DLD1 (cell line): ENCODE results near the gene SNX5.

ENCODE experiments used
- in situ Hi-C: cut with HindIII; loops from 2 replicates; pipeline ENCODE4 v1.10.0; 2017; ENCODE audit warnings: low sequenced_read_pairs

Gene SNX5

GRCh38 chr20:17919149-17919548 is 49.4 kb downstream of the SNX5 start:
- in situ Hi-C loops: no loop called here

- in situ Hi-C loops: no loop called here
Observed at GRCh38 chr20:17917832-17918618, 50.6 kb downstream of the SNX5 start.

- in situ Hi-C loops: no loop called here
Observed at GRCh38 chr20:17916433-17916891, 52.1 kb downstream of the SNX5 start.

- in situ Hi-C loops: no loop called here
Observed at GRCh38 chr20:17914957-17915356, 53.6 kb downstream of the SNX5 start.

- in situ Hi-C loops: no loop called here
Observed at GRCh38 chr20:17912916-17913315, 55.7 kb downstream of the SNX5 start.

GRCh38 chr20:17911927-17912326 is 56.7 kb downstream of the SNX5 start:
- in situ Hi-C loops: no loop called here

- in situ Hi-C loops: no loop called here
Observed at GRCh38 chr20:17910828-17911294, 57.7 kb downstream of the SNX5 start.

- in situ Hi-C loops: loop anchor here (10.0 kb wide), 1 partner anchor 135 kb away; no protein-coding TSS in a partner anchor
Observed at GRCh38 chr20:17909869-17910321, 58.7 kb downstream of the SNX5 start.

- in situ Hi-C loops: loop anchor here (10.0 kb wide), 1 partner anchor 131 kb away; no protein-coding TSS in a partner anchor
Observed at GRCh38 chr20:17905544-17905943, 63.0 kb downstream of the SNX5 start.

- in situ Hi-C loops: loop anchor here (10.0 kb wide), 1 partner anchor 129 kb away; no protein-coding TSS in a partner anchor
Observed at GRCh38 chr20:17904027-17904426, 64.6 kb downstream of the SNX5 start.

- in situ Hi-C loops: loop anchor here (10.0 kb wide), 1 partner anchor 128 kb away; no protein-coding TSS in a partner anchor
Observed at GRCh38 chr20:17902531-17903083, 66.0 kb downstream of the SNX5 start.

- in situ Hi-C loops: loop anchor here (10.0 kb wide), 1 partner anchor 127 kb away; no protein-coding TSS in a partner anchor
Observed at GRCh38 chr20:17901971-17902370, 66.6 kb downstream of the SNX5 start.

- in situ Hi-C loops: no loop called here
Observed at GRCh38 chr20:17898548-17898994, 70.0 kb downstream of the SNX5 start.

GRCh38 chr20:17897566-17898307 is 70.9 kb downstream of the SNX5 start:
- in situ Hi-C loops: no loop called here

- in situ Hi-C loops: no loop called here
Observed at GRCh38 chr20:17896771-17897369, 71.7 kb downstream of the SNX5 start.

GRCh38 chr20:17896193-17896723 is 72.3 kb downstream of the SNX5 start:
- in situ Hi-C loops: no loop called here

- in situ Hi-C loops: no loop called here
Observed at GRCh38 chr20:17895641-17896171, 72.9 kb downstream of the SNX5 start.

- in situ Hi-C loops: no loop called here
Observed at GRCh38 chr20:17893445-17893844, 75.1 kb downstream of the SNX5 start.

GRCh38 chr20:17892189-17892938 is 76.2 kb downstream of the SNX5 start:
- in situ Hi-C loops: no loop called here
